IMR-90 (cell line): ENCODE results near the gene MRPL38. TPM values are rescaled to one million over a fixed set of nuclear protein-coding genes. Genes with fewer than 3 reads are reported as not detected.
A peak's percentile ranks its signal among the peaks of the same experiment; 100 is the strongest.

Experiments used
- ATAC-seq: fragments of 200-7000 bp; cut with Tn5 transposase; 2 replicates; pipeline ENCODE4 v1.9.1; 2020; ENCODE audit warnings: low read depth, mild to moderate bottlenecking, moderate library complexity
- BruUV-seq: library from RNA; stranded (reverse); fragments of 400-500 nt; replicated peaks from 2 replicates; lab custom pipeline; 2021; lab: Mats Ljungman, UMichigan
- CTCF ChIA-PET: fragments of 300-600 bp; formaldehyde crosslinking; extraction: SDS; loops from one replicate; lab custom pipeline; 2021; ENCODE audit warnings: antibody characterized with exemption; lab: Yijun Ruan, JAX
- POLR2A ChIA-PET: fragments of 300-600 bp; sonication (Branson Sonifier 250); formaldehyde crosslinking; loops from one replicate; lab custom pipeline; 2022; ENCODE audit warnings: antibody characterized with exemption; ENCODE audit not compliant: unreplicated experiment; lab: Charles Lee
- DNase-seq: peaks from one replicate; pipeline ENCODE4 v3.0.0; 2013
- H2AFZ ChIP-seq: replicated peaks from 2 replicates; pipeline ENCODE3; 2013; ENCODE audit warnings: low read length, mild to moderate bottlenecking; ENCODE audit not compliant: poor library complexity
- H2AK5ac ChIP-seq: 2 replicates; pipeline ENCODE4 v1.6.1; 2013; ENCODE audit warnings: low read depth, low read length, inconsistent platforms
- H2AK9ac ChIP-seq: replicated peaks from 2 replicates; pipeline ENCODE3; 2013; ENCODE audit warnings: mild to moderate bottlenecking, low read depth, low read length, moderate library complexity; ENCODE audit not compliant: poor library complexity
- H2BK120ac ChIP-seq: 2 replicates; pipeline ENCODE4 v1.6.1; 2013; ENCODE audit warnings: low read depth, low read length, inconsistent platforms
- H2BK15ac ChIP-seq: 3 replicates; pipeline ENCODE4 v1.6.1; 2013; ENCODE audit warnings: low read depth, low read length, inconsistent platforms
- H2BK20ac ChIP-seq: 2 replicates; pipeline ENCODE4 v1.6.1; 2013; ENCODE audit warnings: low read depth, mild to moderate bottlenecking, inconsistent platforms, low read length, moderate library complexity
- H2BK5ac ChIP-seq: 2 replicates; pipeline ENCODE4 v1.6.1; 2013; ENCODE audit warnings: mild to moderate bottlenecking, low read depth, low read length, inconsistent platforms; ENCODE audit not compliant: poor library complexity, severe bottlenecking
- H3K14ac ChIP-seq: replicated peaks from 2 replicates; pipeline ENCODE4 v1.6.1; 2013; ENCODE audit warnings: low read depth, low read length, inconsistent platforms
- H3K18ac ChIP-seq: 2 replicates; pipeline ENCODE4 v1.6.1; 2013; ENCODE audit warnings: low read depth, low read length, control low read depth
- H3K23ac ChIP-seq: 2 replicates; pipeline ENCODE4 v1.6.1; 2013; ENCODE audit warnings: low read depth, low read length, inconsistent platforms
- H3K27ac ChIP-seq: 2 replicates; pipeline ENCODE4 v1.5.1; 2013; ENCODE audit warnings: mild to moderate bottlenecking, control low read depth, low read length; ENCODE audit not compliant: insufficient read depth
- H3K27me3 ChIP-seq: 2 replicates; pipeline ENCODE4 v1.6.1; 2013; ENCODE audit warnings: low read length; ENCODE audit not compliant: control insufficient read depth, insufficient read depth
- H3K36me3 ChIP-seq: 2 replicates; pipeline ENCODE4 v1.6.1; 2013; ENCODE audit warnings: low read length, mixed read lengths; ENCODE audit not compliant: control insufficient read depth, insufficient read depth
- H3K4ac ChIP-seq: 2 replicates; pipeline ENCODE4 v1.6.1; 2013; ENCODE audit warnings: low read depth, low read length, inconsistent platforms
- H3K4me1 ChIP-seq: 2 replicates; pipeline ENCODE4 v1.6.1; 2013; ENCODE audit warnings: low read length, mixed read lengths; ENCODE audit not compliant: control insufficient read depth, insufficient read depth
- H3K4me2 ChIP-seq: 2 replicates; pipeline ENCODE4 v1.6.1; 2013; ENCODE audit warnings: low read depth, mild to moderate bottlenecking, control low read depth, low read length, moderate library complexity
- H3K4me3 ChIP-seq: 2 replicates; pipeline ENCODE4 v1.5.1; 2013; ENCODE audit warnings: low read depth, mild to moderate bottlenecking, control low read depth, low read length, moderate library complexity; ENCODE audit not compliant: insufficient read depth
- H3K56ac ChIP-seq: 2 replicates; pipeline ENCODE4 v1.6.1; 2013; ENCODE audit warnings: low read length, inconsistent platforms; ENCODE audit not compliant: insufficient read depth; ENCODE audit errors: extremely low read depth
- H3K79me1 ChIP-seq, 2 experiments: 2 replicates each; pipeline ENCODE4 v1.6.1; 2013; ENCODE audit warnings: low read length in 2 of 2, inconsistent platforms in 1 of 2, low read depth in 1 of 2
- H3K9ac ChIP-seq: 2 replicates; pipeline ENCODE4 v1.6.1; 2013; ENCODE audit warnings: low read depth, low read length, control low read depth
- H3K9me1 ChIP-seq: 2 replicates; pipeline ENCODE4 v1.6.1; 2013; ENCODE audit warnings: low read length, inconsistent platforms; ENCODE audit not compliant: insufficient read depth
- H3K9me3 ChIP-seq: 2 replicates; pipeline ENCODE4 v1.6.1; 2013; ENCODE audit warnings: low read length; ENCODE audit not compliant: control insufficient read depth, insufficient read depth
- H4K20me1 ChIP-seq: 2 replicates; pipeline ENCODE4 v1.6.1; 2013; ENCODE audit warnings: low read length, inconsistent platforms; ENCODE audit not compliant: insufficient read depth
- H4K5ac ChIP-seq: 2 replicates; pipeline ENCODE4 v1.6.1; 2013; ENCODE audit warnings: mild to moderate bottlenecking, low read depth, low read length, control low read depth
- H4K8ac ChIP-seq, 2 experiments: 2 replicates each; pipeline ENCODE4 v1.6.1; 2013; ENCODE audit warnings: low read depth in 2 of 2, low read length in 2 of 2, control low read depth in 1 of 2, inconsistent platforms in 1 of 2
- H4K91ac ChIP-seq: 2 replicates; pipeline ENCODE4 v1.6.1; 2013; ENCODE audit warnings: low read depth, low read length, inconsistent platforms; ENCODE audit not compliant: insufficient read depth
- BHLHE40 ChIP-seq: fragments of 150-350 bp; IDR thresholded peaks from 2 replicates; pipeline ENCODE4 v1.6.1; 2016; ENCODE audit warnings: mild to moderate bottlenecking, low read depth, low read length
- CEBPB ChIP-seq: IDR thresholded peaks from 2 replicates; pipeline ENCODE4 v1.6.1; 2012; ENCODE audit warnings: low read depth, low read length, improper control_type of control experiment
- CHD1 ChIP-seq: IDR thresholded peaks from 2 replicates; pipeline ENCODE4 v1.6.1; 2012; ENCODE audit warnings: low read depth, low read length, improper control_type of control experiment
- CTCF ChIP-seq: conservative IDR thresholded peaks from 2 replicates; pipeline ENCODE4 v1.5.1; 2012; ENCODE audit warnings: mild to moderate bottlenecking, low read depth, low read length, improper control_type of control experiment
- ELK1 ChIP-seq: fragments of 150-350 bp; IDR thresholded peaks from 2 replicates; pipeline ENCODE4 v1.6.1; 2016; ENCODE audit warnings: low read depth, mild to moderate bottlenecking, low read length, moderate library complexity, borderline replicate concordance
- FOS ChIP-seq: fragments of 150-350 bp; IDR thresholded peaks from 2 replicates; pipeline ENCODE4 v1.6.1; 2016; ENCODE audit warnings: low read depth, low read length
- MAFK ChIP-seq: IDR thresholded peaks from 2 replicates; pipeline ENCODE4 v1.6.1; 2012; ENCODE audit warnings: low read depth, low read length, improper control_type of control experiment
- MAZ ChIP-seq: IDR thresholded peaks from 2 replicates; pipeline ENCODE4 v1.6.1; 2012; ENCODE audit warnings: low read depth, mild to moderate bottlenecking, low read length, improper control_type of control experiment, moderate library complexity, borderline replicate concordance
- MXI1 ChIP-seq: IDR thresholded peaks from 2 replicates; pipeline ENCODE4 v1.6.1; 2012; ENCODE audit warnings: low read depth, mild to moderate bottlenecking, low read length, moderate library complexity, borderline replicate concordance
- NFE2L2 ChIP-seq: fragments of 150-350 bp; IDR thresholded peaks from 2 replicates; pipeline ENCODE4 v1.6.1; 2016; ENCODE audit warnings: low read depth, mild to moderate bottlenecking, low read length
- POLR2A ChIP-seq: IDR thresholded peaks from 2 replicates; pipeline ENCODE4 v1.6.1; 2012; ENCODE audit warnings: mild to moderate bottlenecking, low read depth, low read length
- RAD21 ChIP-seq: IDR thresholded peaks from 2 replicates; pipeline ENCODE4 v1.6.1; 2012; ENCODE audit warnings: low read length, improper control_type of control experiment
- RCOR1 ChIP-seq: IDR thresholded peaks from 2 replicates; pipeline ENCODE4 v1.6.1; 2012; ENCODE audit warnings: mild to moderate bottlenecking, low read length, improper control_type of control experiment; ENCODE audit not compliant: insufficient replicate concordance
- RFX5 ChIP-seq: IDR thresholded peaks from 2 replicates; pipeline ENCODE4 v1.8.0; 2012; ENCODE audit warnings: low read depth, mild to moderate bottlenecking, low read length, moderate library complexity
- SMC3 ChIP-seq: fragments of 150-350 bp; IDR thresholded peaks from 2 replicates; pipeline ENCODE4 v1.6.1; 2016; ENCODE audit warnings: low read depth, mild to moderate bottlenecking, antibody characterized with exemption, low read length, moderate library complexity
- USF2 ChIP-seq: fragments of 150-350 bp; IDR thresholded peaks from 2 replicates; pipeline ENCODE4 v1.6.1; 2017; ENCODE audit warnings: mild to moderate bottlenecking, antibody characterized with exemption, low read length, low read depth
- WGBS, 2 experiments: methylation state at CpG; one replicate each; pipeline versions ENCODE4 v1.1.5 to v1.1.7; 2013; ENCODE audit warnings: missing lambda C conversion rate in 2 of 2; ENCODE audit not compliant: insufficient read length in 1 of 2; ENCODE audit errors: extremely low coverage in 2 of 2; 5-methylcytosine and 5-hydroxymethylcytosine counted together
- dilution Hi-C: fragments of 300-500 bp; cut with HindIII; formaldehyde crosslinking; loops from one replicate; pipeline ENCODE4 v1.14.3; 2018; ENCODE audit warnings: low sequenced_read_pairs; ENCODE audit not compliant: unreplicated experiment
- in situ Hi-C: fragments of 300-500 bp; cut with MboI; formaldehyde crosslinking; loops from 3 replicates; pipeline ENCODE4 v1.14.3; 2019; ENCODE audit warnings: low sequenced_read_pairs, inconsistent platforms, mixed read lengths
- intact Hi-C: fragments of 100-400 bp; cut with micrococcal nuclease; formaldehyde crosslinking; loops from 2 replicates; pipeline ENCODE4 v1.10.0; 2022
- polyA plus RNA-seq, 3 experiments: library from polyadenylated mRNA; depleted of rRNA; stranded (reverse); fragments of >200 nt; gene quantifications; 2 replicates each; pipeline ENCODE4 v1.2.3, GENCODE V29; 2012; ENCODE audit warnings: low replicate concordance in 1 of 3
- total RNA-seq: library from RNA; depleted of rRNA; stranded (reverse); fragments of >200 nt; gene quantifications from 2 replicates; pipeline ENCODE4 v1.2.3, GENCODE V29; 2012

The MRPL38 gene
- total and polyA plus RNA-seq, 2 of the 4 experiments (the other 2 are of a cell fraction): 13.3 to 42.5 TPM

- Histone ChIP-seq H4K8ac (no peak overlapping the region), H3K4ac (no peak overlapping the region), H2AK5ac (no peak overlapping the region), H3K9ac (no peak overlapping the region), H2BK120ac (no peak overlapping the region), H3K9me1 (no peaks in the 10 kb centered on the region), H3K9me3 (no peaks in the 10 kb centered on the region), H3K36me3 (peaks cover 2% of the 10 kb centered on the region; the same call in 1 of the 2 replicates), H3K4me2 (no peak overlapping the region), H4K5ac (no peak overlapping the region), H3K79me1 (no peaks in the 10 kb centered on the region), H3K4me3 (no peak overlapping the region), H3K56ac (no peak overlapping the region), H4K20me1 (no peaks in the 10 kb centered on the region), H2BK20ac (no peak overlapping the region), H2AK9ac (no peak overlapping the region), H2BK5ac (no peak overlapping the region), H2AFZ (no peak overlapping the region), H3K27ac (no peak overlapping the region), H3K18ac (no peak overlapping the region), H2BK15ac (no peak overlapping the region), H4K91ac (no peak overlapping the region), H3K4me1 (no peaks in the 10 kb centered on the region; the same call in 1 of the 2 replicates), H3K14ac (no peak overlapping the region), H3K27me3 (no peaks in the 10 kb centered on the region), H3K23ac (no peak overlapping the region)
- WGBS, 2 experiments: no CpG with 5 or more reads among the region's 4 CpGs
- CTCF ChIA-PET: no interaction called here
- intact Hi-C loops (no loop called here), dilution Hi-C loops (no loop called here), in situ Hi-C loops (no loop called here)
- POLR2A ChIA-PET: no interaction called here
- DNase-seq (peak; percentile 31), ATAC-seq (peak; percentile 37; the same call in 1 of the 2 replicates)
- no peak for TF ChIP-seq NFE2L2
- no peak for TF ChIP-seq SMC3
- no peak for TF ChIP-seq BHLHE40
- no peak for TF ChIP-seq MAFK
- no peak for TF ChIP-seq RCOR1
- no peak for TF ChIP-seq POLR2A
- no peak for TF ChIP-seq CTCF
- TF ChIP-seq ELK1: no peak
- no peak for TF ChIP-seq USF2
- no peak for TF ChIP-seq CHD1
- no peak for TF ChIP-seq RAD21
- TF ChIP-seq FOS: no peak
- TF ChIP-seq MXI1: no peak
- no peak for TF ChIP-seq CEBPB
- no peak for TF ChIP-seq RFX5
- no peak for TF ChIP-seq MAZ
- BruUV-seq: no TSS peak
These were observed 29.1 kb upstream of the MRPL38 start for GRCh38 chr17:75933808-75934207.
